NCI-H82 (cell line): Measurements from ENCODE around the gene LCP2.
"Not testable (repeated sequence)": the region's sequence is repeated elsewhere in the genome, so short reads cannot be mapped to it uniquely, and the experiment has no call there.

Experiments
- DNase-seq: peaks from one replicate; lab custom pipeline; 2025; lab: John Stamatoyannopoulos, UW

Gene LCP2

GRCh38 chr5:170273968-170274710 is 23.4 kb downstream of the LCP2 start:
- DNase-seq: peak; percentile 8

- DNase-seq: no peak
Measured at GRCh38 chr5:170270293-170271069, 27.1 kb downstream of the LCP2 start.

- DNase-seq: no peak
Measured at GRCh38 chr5:170269579-170269978, 28.0 kb downstream of the LCP2 start.

GRCh38 chr5:170268884-170269283 is 28.7 kb downstream of the LCP2 start:
- no peak for DNase-seq

GRCh38 chr5:170268153-170268689 is 29.4 kb downstream of the LCP2 start:
- no peak for DNase-seq

GRCh38 chr5:170267431-170268152 is 30.0 kb downstream of the LCP2 start:
- DNase-seq: peak; percentile 60

GRCh38 chr5:170266570-170267381 is 30.8 kb downstream of the LCP2 start:
- no peak for DNase-seq

- no peak for DNase-seq
Measured at GRCh38 chr5:170265522-170265921, 32.1 kb downstream of the LCP2 start.

GRCh38 chr5:170263906-170264305 is 33.7 kb downstream of the LCP2 start:
- no peak for DNase-seq

- DNase-seq: no peak
Measured at GRCh38 chr5:170262061-170263045, 35.2 kb downstream of the LCP2 start.

GRCh38 chr5:170261528-170262043 is 36.0 kb downstream of the LCP2 start:
- no peak for DNase-seq

- DNase-seq: no peak
Measured at GRCh38 chr5:170257370-170257769, 40.2 kb downstream of the LCP2 start.

- no peak for DNase-seq
Measured at GRCh38 chr5:170256571-170256970, 41.0 kb downstream of the LCP2 start.

GRCh38 chr5:170254056-170254455 is 43.5 kb downstream of the LCP2 start:
- no peak for DNase-seq

- no peak for DNase-seq
Measured at GRCh38 chr5:170252720-170253350, 44.7 kb downstream of the LCP2 start.

GRCh38 chr5:170252109-170252508 is 45.5 kb downstream of the LCP2 start:
- no peak for DNase-seq

- DNase-seq: no peak
Measured at GRCh38 chr5:170251462-170251861, 46.1 kb downstream of the LCP2 start.

- DNase-seq: no peak
Measured at GRCh38 chr5:170250810-170251317, 46.7 kb downstream of the LCP2 start.

- DNase-seq: no peak
Measured at GRCh38 chr5:170249355-170249754, 48.2 kb downstream of the LCP2 start.

GRCh38 chr5:170248931-170249227 is 48.7 kb downstream of the LCP2 start:
- DNase-seq: not testable (repeated sequence)
